Left ventricle myocardium inferior (tissue), 1 donor: ENCODE measurements around the gene USP31. TPM values are rescaled to one million over a fixed set of nuclear protein-coding genes. Genes with fewer than 3 reads are reported as not detected.

Experiments
- DNase-seq: peaks from one replicate; pipeline ENCODE4 v3.0.0-alpha.2; 2020
- H3K27ac ChIP-seq: fragments of 200-600 bp; replicated peaks from 2 replicates; pipeline ENCODE4 v1.8.0; 2021
- H3K27me3 ChIP-seq: fragments of 200-600 bp; 2 replicates; pipeline ENCODE4 v1.8.0; 2021; ENCODE audit warnings: low read depth
- H3K36me3 ChIP-seq: fragments of 200-600 bp; 2 replicates; pipeline ENCODE4 v1.8.0; 2021
- H3K4me1 ChIP-seq: fragments of 200-600 bp; 2 replicates; pipeline ENCODE4 v1.8.0; 2021
- H3K4me3 ChIP-seq: fragments of 200-600 bp; 2 replicates; pipeline ENCODE4 v1.8.0; 2021; ENCODE audit warnings: mild to moderate bottlenecking, moderate library complexity
- H3K9me3 ChIP-seq: fragments of 200-600 bp; replicated peaks from 2 replicates; pipeline ENCODE4 v1.8.0; 2021
- intact Hi-C: fragments of 100-400 bp; cut with micrococcal nuclease; formaldehyde crosslinking; loops from one replicate; pipeline ENCODE4 v1.11.0; 2022
- total RNA-seq: library from RNA; stranded (reverse); fragmentation: NEBNext Ultra II Directional; extraction: Animal tissue kit (Norgen Biotek cat#: 25700); gene quantifications from one replicate; pipeline ENCODE4 v1.2.1, GENCODE V29; 2021
- TF ChIP-seq, protein P1 (sequence below): fragments of 200-600 bp; IDR thresholded peaks from 2 replicates; pipeline ENCODE4 v1.8.0; 2021; ENCODE audit warnings: antibody characterized with exemption, mild to moderate bottlenecking, borderline replicate concordance
- donor health status: DM: no; HTN: yes; CAD: no; lungs with severe emphysema.

The USP31 gene
- total RNA-seq, 1 donor from 2014 or later, result 28.2 TPM

DNA sequence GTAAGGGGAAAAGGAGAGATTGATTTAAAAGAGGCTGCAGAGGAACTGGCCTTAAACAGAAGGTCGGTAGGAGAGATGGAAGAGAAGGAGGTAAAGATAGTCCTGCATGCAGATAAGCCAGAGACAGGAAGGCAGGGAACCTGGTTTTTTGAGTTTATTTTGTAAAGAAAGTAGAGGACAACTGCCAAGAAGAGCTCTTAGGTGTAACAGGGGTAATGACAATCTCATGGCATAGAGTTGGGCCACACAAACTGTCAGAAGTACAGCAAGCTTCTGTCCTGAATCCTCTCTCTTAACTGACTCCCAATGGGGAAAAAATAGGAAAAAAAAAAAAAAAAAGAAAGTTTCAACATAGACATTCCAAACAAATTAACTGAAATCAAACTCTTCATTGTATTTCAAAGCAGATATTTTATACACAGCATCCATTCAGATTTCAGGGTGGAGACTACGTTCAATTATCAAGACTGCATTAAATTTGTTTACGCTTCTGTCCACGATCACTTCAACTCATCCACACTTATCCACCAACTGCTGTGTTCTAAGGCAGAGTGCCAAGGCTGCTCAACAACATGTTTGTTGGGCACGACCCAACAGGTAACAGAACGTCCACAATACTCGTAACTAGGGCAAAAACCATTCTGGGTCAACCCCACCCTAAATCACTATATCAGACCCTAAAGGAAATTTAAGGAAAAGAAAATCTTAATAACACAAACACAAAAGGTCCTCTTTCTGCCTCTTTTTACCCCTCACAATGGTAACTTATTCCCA lies 34.9 kb downstream of the USP31 start:
- intact Hi-C loops, result no loop called here
- Histone ChIP-seq H3K27me3 (no peaks in the 10 kb centered on the region), H3K27ac (peak overlapping the region; percentile 47), H3K9me3 (no peaks in the 10 kb centered on the region), H3K4me1 (peaks cover 68% of the 10 kb centered on the region), H3K4me3 (no peak overlapping the region), H3K36me3 (no peaks in the 10 kb centered on the region)
- DNase-seq, result no peak
- TF ChIP-seq, protein P1, sequence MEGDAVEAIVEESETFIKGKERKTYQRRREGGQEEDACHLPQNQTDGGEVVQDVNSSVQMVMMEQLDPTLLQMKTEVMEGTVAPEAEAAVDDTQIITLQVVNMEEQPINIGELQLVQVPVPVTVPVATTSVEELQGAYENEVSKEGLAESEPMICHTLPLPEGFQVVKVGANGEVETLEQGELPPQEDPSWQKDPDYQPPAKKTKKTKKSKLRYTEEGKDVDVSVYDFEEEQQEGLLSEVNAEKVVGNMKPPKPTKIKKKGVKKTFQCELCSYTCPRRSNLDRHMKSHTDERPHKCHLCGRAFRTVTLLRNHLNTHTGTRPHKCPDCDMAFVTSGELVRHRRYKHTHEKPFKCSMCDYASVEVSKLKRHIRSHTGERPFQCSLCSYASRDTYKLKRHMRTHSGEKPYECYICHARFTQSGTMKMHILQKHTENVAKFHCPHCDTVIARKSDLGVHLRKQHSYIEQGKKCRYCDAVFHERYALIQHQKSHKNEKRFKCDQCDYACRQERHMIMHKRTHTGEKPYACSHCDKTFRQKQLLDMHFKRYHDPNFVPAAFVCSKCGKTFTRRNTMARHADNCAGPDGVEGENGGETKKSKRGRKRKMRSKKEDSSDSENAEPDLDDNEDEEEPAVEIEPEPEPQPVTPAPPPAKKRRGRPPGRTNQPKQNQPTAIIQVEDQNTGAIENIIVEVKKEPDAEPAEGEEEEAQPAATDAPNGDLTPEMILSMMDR, result no peak

DNA sequence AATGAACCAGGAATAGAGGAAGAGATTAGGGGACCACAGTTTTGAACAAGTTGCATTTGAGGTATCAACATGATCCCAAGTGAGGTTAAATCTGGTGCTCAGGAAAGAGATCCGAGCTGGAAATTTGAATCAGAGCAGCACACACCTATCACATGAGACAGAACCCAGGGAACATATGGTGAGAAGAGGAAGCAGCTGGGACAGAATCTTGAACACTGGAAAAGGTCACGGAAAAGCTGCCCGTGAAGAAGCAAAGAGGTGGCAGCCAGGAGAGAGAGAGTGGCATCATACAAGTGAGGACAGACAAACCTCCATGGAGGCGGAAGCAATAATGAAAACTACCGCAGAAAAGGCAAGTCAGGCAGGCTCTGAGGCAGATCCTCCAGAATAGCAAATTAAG lies 36.1 kb downstream of the USP31 start:
- no peak for DNase-seq
- Histone ChIP-seq H3K4me3 (no peak overlapping the region), H3K9me3 (no peaks in the 10 kb centered on the region), H3K4me1 (peaks cover 67% of the 10 kb centered on the region), H3K27me3 (no peaks in the 10 kb centered on the region), H3K27ac (no peak overlapping the region), H3K36me3 (no peaks in the 10 kb centered on the region)
- TF ChIP-seq, protein P1, result no peak
- intact Hi-C loops, result no loop called here

DNA sequence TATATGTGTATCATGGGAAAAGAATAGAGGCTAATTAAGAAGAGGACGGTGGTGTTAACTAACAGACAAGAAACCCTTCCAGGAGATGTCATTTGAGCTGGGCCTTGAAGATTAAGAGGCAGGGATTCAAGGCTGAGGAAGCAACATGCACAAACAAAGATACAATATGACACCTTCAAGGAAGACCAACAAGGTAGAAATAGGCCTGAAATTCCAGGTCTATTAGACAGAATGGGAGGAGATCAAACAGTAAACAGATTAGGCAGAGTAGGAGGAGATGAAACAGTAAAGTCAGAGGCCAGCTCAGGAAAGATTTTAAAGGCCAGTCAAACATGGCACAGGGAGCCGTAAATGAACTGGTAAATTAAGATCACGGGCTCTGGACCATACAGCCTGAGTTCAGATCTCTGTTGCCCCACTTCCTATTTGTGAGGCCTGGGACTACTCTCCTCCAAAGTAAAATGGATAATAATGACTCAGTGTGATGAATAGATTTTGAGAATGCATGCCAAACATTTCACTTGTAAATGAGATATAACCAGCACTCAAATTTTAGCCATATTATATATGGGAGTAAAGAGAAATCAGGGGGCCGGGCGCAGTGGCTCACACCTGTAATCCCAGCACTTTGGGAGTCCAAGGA lies 38.9 kb downstream of the USP31 start:
- TF ChIP-seq, protein P1, result no peak
- DNase-seq, result no peak
- H3K4me1 ChIP-seq, result peaks cover 63% of the 10 kb centered on the region
- peaks cover 13% of the 10 kb centered on the region for H3K36me3 ChIP-seq
- no peak overlapping the region for H3K4me3 ChIP-seq
- intact Hi-C loops, result no loop called here
- no peaks in the 10 kb centered on the region for H3K27me3 ChIP-seq
- H3K9me3 ChIP-seq, result no peaks in the 10 kb centered on the region
- H3K27ac ChIP-seq, result no peak overlapping the region

DNA sequence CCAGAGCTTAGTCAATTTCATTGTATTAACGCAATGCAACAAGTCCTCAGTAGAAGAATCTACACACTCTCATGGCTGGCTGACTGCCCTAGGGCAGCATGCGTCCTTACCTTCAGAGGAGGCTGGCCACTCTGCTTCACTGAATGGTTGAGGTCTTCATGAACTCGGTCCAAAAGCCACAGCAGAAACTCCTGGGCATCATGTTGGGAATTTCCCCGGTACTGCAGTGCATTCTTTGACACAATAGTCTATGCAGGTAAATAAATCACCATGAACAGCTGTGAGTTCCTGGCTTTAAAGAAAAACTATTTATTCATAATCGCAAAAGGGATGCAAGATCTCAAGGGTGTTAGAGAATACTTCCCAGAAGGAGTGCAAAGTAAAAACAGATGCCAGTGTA lies 41.3 kb downstream of the USP31 start:
- H3K4me1 ChIP-seq, result peaks cover 40% of the 10 kb centered on the region
- H3K9me3 ChIP-seq, result no peaks in the 10 kb centered on the region
- TF ChIP-seq, protein P1, result no peak
- no peak overlapping the region for H3K4me3 ChIP-seq
- no peaks in the 10 kb centered on the region for H3K27me3 ChIP-seq
- peaks cover 24% of the 10 kb centered on the region for H3K36me3 ChIP-seq
- intact Hi-C loops, result no loop called here
- H3K27ac ChIP-seq, result peak overlapping the region; percentile 46
- DNase-seq, result no peak

DNA sequence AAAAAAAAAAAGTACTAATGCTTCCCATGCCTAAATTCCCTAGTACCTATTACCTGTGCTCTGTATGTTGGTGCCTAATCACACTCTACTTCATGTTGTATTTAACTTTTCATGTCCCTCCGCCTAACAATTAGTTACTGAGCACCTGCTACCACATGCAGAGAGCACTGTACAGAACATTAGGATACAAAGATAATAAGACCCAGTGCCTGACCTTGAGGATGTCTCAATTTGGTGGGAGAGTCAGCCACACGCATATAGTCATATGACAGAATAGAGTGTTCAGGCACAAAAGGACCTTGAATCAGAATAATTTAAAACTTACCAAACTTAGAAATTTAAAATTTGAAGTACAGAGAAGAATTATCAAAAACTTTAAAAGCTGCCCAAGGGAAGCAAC lies 42.1 kb downstream of the USP31 start:
- Histone ChIP-seq H3K27ac (peak overlapping the region; percentile 46), H3K27me3 (no peaks in the 10 kb centered on the region), H3K4me3 (no peak overlapping the region), H3K4me1 (peaks cover 40% of the 10 kb centered on the region), H3K9me3 (no peaks in the 10 kb centered on the region), H3K36me3 (peaks cover 30% of the 10 kb centered on the region)
- intact Hi-C loops, result no loop called here
- no peak for DNase-seq
- TF ChIP-seq, protein P1, result no peak
